CD4-positive, alpha-beta T cell (primary cell): ENCODE data around the gene NARS2. TPM values are rescaled to one million over a fixed set of nuclear protein-coding genes. Genes with fewer than 3 reads are reported as not detected.

Experiments
- ATAC-seq: fragments of 200-7000 bp; cut with Tn5 transposase; one replicate; pipeline ENCODE4 v1.10.0; 2022; ENCODE audit warnings: mild to moderate bottlenecking; ENCODE audit not compliant: poor library complexity
- CTCF ChIA-PET: fragments of 350-600 bp; sonication (Branson Sonifier 250); formaldehyde crosslinking; loops from one replicate; lab custom pipeline; 2021; ENCODE audit warnings: antibody characterized with exemption, inconsistent platforms; lab: Charles Lee
- POLR2A ChIA-PET: fragments of 350-600 bp; sonication (Branson Sonifier 250); formaldehyde crosslinking; loops from one replicate; lab custom pipeline; 2021; ENCODE audit warnings: antibody characterized with exemption, inconsistent platforms; lab: Charles Lee
- DNase-seq, 14 experiments: peaks; one replicate each; pipeline ENCODE4 v3.0.0-alpha.2; 2013 to 2020; ENCODE audit warnings: mixed read lengths in 2 of 14
- H3K27ac ChIP-seq, 2 donors: one replicate each; pipeline versions ENCODE4 v1.5.1 to v1.7.0; 2013; ENCODE audit warnings: low read length in 2 of 2, low read depth in 1 of 2, mild to moderate bottlenecking in 1 of 2
- H3K27me3 ChIP-seq, 2 experiments: 1 replicate in 1 of 2; 2 replicates in 1 of 2; pipeline versions ENCODE4 v1.6.1 to v1.7.0; 2013; ENCODE audit warnings: low read length in 2 of 2, control low read depth in 1 of 2, mild to moderate bottlenecking in 1 of 2, moderate library complexity in 1 of 2; ENCODE audit not compliant: insufficient read depth in 2 of 2, control insufficient read depth in 1 of 2
- H3K36me3 ChIP-seq: one replicate; pipeline ENCODE4 v1.6.1; 2013; ENCODE audit warnings: low read length, control low read depth; ENCODE audit not compliant: insufficient read depth
- H3K4me1 ChIP-seq: one replicate; pipeline ENCODE4 v1.6.1; 2013; ENCODE audit warnings: low read length, control low read depth; ENCODE audit not compliant: insufficient read depth
- H3K4me3 ChIP-seq: one replicate; pipeline ENCODE4 v1.5.1; 2013; ENCODE audit warnings: mild to moderate bottlenecking, low read length, moderate library complexity
- H3K9me3 ChIP-seq, 2 experiments: 1 replicate in 1 of 2; 2 replicates in 1 of 2; pipeline versions ENCODE4 v1.6.1 to v1.7.0; 2013; ENCODE audit warnings: low read length in 2 of 2, mild to moderate bottlenecking in 2 of 2, control low read depth in 1 of 2, moderate library complexity in 1 of 2; ENCODE audit not compliant: control insufficient read depth in 1 of 2, insufficient read depth in 1 of 2
- H3K27ac Mint-ChIP-seq: one replicate; pipeline ENCODE4 v1.8.0; 2020; ENCODE audit warnings: mixed read lengths
- H3K27me3 Mint-ChIP-seq: one replicate; pipeline ENCODE4 v1.8.0; 2021; ENCODE audit warnings: mixed read lengths
- H3K36me3 Mint-ChIP-seq: one replicate; pipeline ENCODE4 v1.8.0; 2021; ENCODE audit warnings: low read depth, mixed read lengths
- H3K4me1 Mint-ChIP-seq: one replicate; pipeline ENCODE4 v1.8.0; 2021; ENCODE audit warnings: low read depth, mixed read lengths
- H3K4me3 Mint-ChIP-seq: one replicate; pipeline ENCODE4 v1.8.0; 2020; ENCODE audit warnings: mild to moderate bottlenecking, mixed read lengths
- H3K9me3 Mint-ChIP-seq: one replicate; pipeline ENCODE4 v1.8.0; 2020; ENCODE audit warnings: mixed read lengths
- CTCF ChIP-seq: fragments of 200-600 bp; IDR thresholded peaks from one replicate; pipeline ENCODE4 v1.8.0; 2022; ENCODE audit warnings: antibody characterized with exemption, mild to moderate bottlenecking
- intact Hi-C, 2 experiments: fragments of 100-400 bp; cut with DNase I in 1 of 2; cut with micrococcal nuclease in 1 of 2; formaldehyde crosslinking; loops; one replicate each; pipeline versions ENCODE4 v1.15.1 to v1.9.0; 2023 to 2025; cut with DNase I, micrococcal nuclease
- total RNA-seq, 174 experiments: library from RNA in 2 of 174; stranded (reverse) in 2 of 174; gene quantifications; one replicate each; pipeline ENCODE4 v1.2.3 and lab custom pipeline; 2021 to 2026

The NARS2 gene
- total RNA-seq, 2 experiments from 2014 or later = 8.7 to 9.3 TPM

DNA sequence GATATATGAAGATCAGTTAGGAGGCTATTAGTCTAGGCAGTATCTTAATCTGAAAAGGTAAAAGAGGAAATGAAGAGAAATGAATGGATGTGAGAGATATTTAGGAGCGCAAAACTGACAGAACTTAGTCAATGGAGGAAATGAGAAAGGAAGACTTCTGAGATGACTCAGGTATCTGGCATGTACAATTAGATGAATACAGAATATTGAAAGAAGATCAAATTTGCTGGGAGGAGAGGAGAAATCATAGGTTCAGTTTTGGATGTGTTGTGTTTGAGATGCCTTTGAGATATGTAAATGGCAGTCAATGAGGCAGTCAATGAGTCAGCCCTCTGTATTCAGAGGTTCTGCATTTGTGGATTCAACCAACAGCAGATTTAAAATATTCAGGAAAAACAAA lies 114.2 kb downstream of the NARS2 start:
- H3K4me3 ChIP-seq = no peak overlapping the region
- DNase-seq (no peak), ATAC-seq (no peak)
- no peak for TF ChIP-seq CTCF
- Mint-ChIP-seq H3K4me1 (peaks cover 14% of the 10 kb centered on the region), H3K36me3 (peaks cover 81% of the 10 kb centered on the region), H3K4me3 (no peak overlapping the region), H3K27ac (no peak overlapping the region), H3K27me3 (no peaks in the 10 kb centered on the region), H3K9me3 (no peaks in the 10 kb centered on the region)
- peaks cover 7% of the 10 kb centered on the region for H3K4me1 ChIP-seq
- ChIA-PET CTCF (no interaction called here), POLR2A (no interaction called here)
- intact Hi-C loops = no loop called here
- H3K9me3 ChIP-seq = no peaks in the 10 kb centered on the region
- H3K36me3 ChIP-seq = peaks cover 25% of the 10 kb centered on the region
- H3K27ac ChIP-seq = no peak overlapping the region
- H3K27me3 ChIP-seq = no peaks in the 10 kb centered on the region

DNA sequence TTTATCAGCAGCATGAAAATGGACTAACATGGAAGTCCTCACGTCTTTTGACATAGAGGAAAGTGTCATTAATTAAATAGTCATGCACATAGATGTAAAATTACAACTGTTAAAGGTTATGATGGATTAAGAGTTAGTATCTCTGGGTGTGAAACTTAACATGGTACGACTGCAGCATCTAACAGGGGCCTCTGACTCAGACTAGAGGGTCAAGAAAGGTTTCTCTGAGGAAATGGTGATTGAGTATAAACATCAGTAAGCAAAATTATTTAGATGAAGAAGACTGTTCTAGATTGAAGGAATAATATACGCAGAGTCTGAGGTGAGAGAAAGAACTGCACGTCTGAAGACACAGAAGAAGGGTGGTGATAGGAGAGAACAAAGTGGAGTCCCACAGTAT lies 114.9 kb downstream of the NARS2 start:
- peaks cover 10% of the 10 kb centered on the region for H3K4me1 Mint-ChIP-seq
- Histone ChIP-seq H3K4me1 (peaks cover under 1% of the 10 kb centered on the region), H3K4me3 (no peak overlapping the region), H3K27me3 (no peaks in the 10 kb centered on the region), H3K27ac (no peak overlapping the region), H3K9me3 (no peaks in the 10 kb centered on the region), H3K36me3 (peaks cover 25% of the 10 kb centered on the region)
- peaks cover 79% of the 10 kb centered on the region for H3K36me3 Mint-ChIP-seq
- intact Hi-C loops = no loop called here
- POLR2A ChIA-PET = no interaction called here
- CTCF ChIA-PET = no interaction called here
- DNase-seq = no peak
- no peak overlapping the region for H3K4me3 Mint-ChIP-seq
- no peak for ATAC-seq
- H3K9me3 Mint-ChIP-seq = no peaks in the 10 kb centered on the region
- H3K27ac Mint-ChIP-seq = no peak overlapping the region
- H3K27me3 Mint-ChIP-seq = no peaks in the 10 kb centered on the region
- no peak for TF ChIP-seq CTCF

- Histone ChIP-seq H3K4me1 (no peaks in the 10 kb centered on the region), H3K9me3 (no peaks in the 10 kb centered on the region), H3K36me3 (peaks cover 21% of the 10 kb centered on the region), H3K4me3 (no peak overlapping the region), H3K27ac (no peak overlapping the region), H3K27me3 (no peaks in the 10 kb centered on the region)
- Mint-ChIP-seq H3K4me3 (no peak overlapping the region), H3K9me3 (no peaks in the 10 kb centered on the region), H3K27ac (no peak overlapping the region), H3K36me3 (peaks cover 70% of the 10 kb centered on the region), H3K27me3 (no peaks in the 10 kb centered on the region), H3K4me1 (peaks cover 11% of the 10 kb centered on the region)
- no peak for TF ChIP-seq CTCF
- POLR2A ChIA-PET = no interaction called here
- CTCF ChIA-PET = no interaction called here
- DNase-seq (no peak), ATAC-seq (no peak)
- intact Hi-C loops = no loop called here
These were observed 117.2 kb downstream of the NARS2 start for GRCh38 chr11:78457448-78457847.
